GM19025 (cell line): ENCODE results near the gene GADD45G.

Experiments used
- ATAC-seq: cut with Tn5 transposase; IDR thresholded peaks from one replicate; pipeline ENCODE4 v1.9.1; 2021; ENCODE audit warnings: mild to moderate bottlenecking, low read depth, moderate library complexity; ENCODE audit not compliant: unreplicated experiment

Gene GADD45G

GRCh38 chr9:89592213-89592815, 12.5 kb upstream of the GADD45G start:
- no peak for ATAC-seq

- ATAC-seq: no peak
These were observed 11.7 kb upstream of the GADD45G start for GRCh38 chr9:89592963-89593726.

GRCh38 chr9:89593727-89594427, 10.9 kb upstream of the GADD45G start:
- no peak for ATAC-seq

GRCh38 chr9:89594811-89595550, 9.8 kb upstream of the GADD45G start:
- ATAC-seq: no peak

- no peak for ATAC-seq
These were observed 9.2 kb upstream of the GADD45G start for GRCh38 chr9:89595646-89596045.

- ATAC-seq: no peak
These were observed 7.8 kb upstream of the GADD45G start for GRCh38 chr9:89596937-89597555.

- ATAC-seq: no peak
These were observed 7.0 kb upstream of the GADD45G start for GRCh38 chr9:89597711-89598362.

GRCh38 chr9:89598363-89598713, 6.5 kb upstream of the GADD45G start:
- ATAC-seq: no peak

- ATAC-seq: no peak
These were observed 5.9 kb upstream of the GADD45G start for GRCh38 chr9:89598926-89599325.

GRCh38 chr9:89600831-89601230, 4.0 kb upstream of the GADD45G start:
- ATAC-seq: no peak

GRCh38 chr9:89601306-89601705, 3.5 kb upstream of the GADD45G start:
- no peak for ATAC-seq

- ATAC-seq: no peak
These were observed 2.8 kb upstream of the GADD45G start for GRCh38 chr9:89601856-89602562.

- ATAC-seq: no peak
These were observed 1.6 kb upstream of the GADD45G start for GRCh38 chr9:89602978-89603766.

- no peak for ATAC-seq
These were observed 796 bp upstream of the GADD45G start for GRCh38 chr9:89603767-89604665.

- no peak for ATAC-seq
These were observed 745 bp downstream of the GADD45G start for GRCh38 chr9:89605465-89606048.

- ATAC-seq: no peak
These were observed 1.3 kb downstream of the GADD45G start for GRCh38 chr9:89606049-89606623.
